ENCODE measurements around the gene ZNG1E.
"Not testable (repeated sequence)": the region's sequence is repeated elsewhere in the genome, so short reads cannot be mapped to it uniquely, and the experiment has no call there.

The ZNG1E gene

GRCh38 chr9:65675589-65676021 is at the start of gene ZNG1E:
Gene ZNG1E, plus strand, starts transcription at chr9:65675928. Its CDS starts 49 bp downstream, at chr9:65675977.
- peak; percentile 42 for DNase-seq

GRCh38 chr9:65673579-65673978 is 2.1 kb upstream of the ZNG1E start:
- DNase-seq, result not testable (repeated sequence)

GRCh38 chr9:65675018-65675417 is 710 bp upstream of the ZNG1E start:
- peak; percentile 0 for DNase-seq

- not testable (repeated sequence) for DNase-seq
Measured at GRCh38 chr9:65676389-65676788, 661 bp downstream of the ZNG1E start.

GRCh38 chr9:65678533-65678932 is 2.8 kb downstream of the ZNG1E start:
- DNase-seq, result not testable (repeated sequence)

GRCh38 chr9:65703550-65703949 is 27.8 kb downstream of the ZNG1E start:
- not testable (repeated sequence) for DNase-seq

- DNase-seq, result not testable (repeated sequence)
Measured at GRCh38 chr9:65714445-65714844, 38.7 kb downstream of the ZNG1E start.

GRCh38 chr9:65737096-65737564 is 61.4 kb downstream of the ZNG1E start, which contains the start of gene FOXD4L4:
Gene FOXD4L4, plus strand, starts transcription at chr9:65737146. Its CDS starts 0 bp downstream, at chr9:65737146.
- not testable (repeated sequence) for DNase-seq

GRCh38 chr9:65738133-65738532 is 62.4 kb downstream of the ZNG1E start:
- not testable (repeated sequence) for DNase-seq

Measured in hematopoietic multipotent progenitor cell treated with erythropoietin and hydrocortisone succinate and interleukin-3 and kit ligand, for 8 days (in vitro differentiated cells).